22Rv1 (cell line): Measurements from ENCODE around the gene CSTF1.

Source experiments
- H3K27ac ChIP-seq: fragments of 450-650 bp; 2 replicates; pipeline ENCODE4 v1.5.1; 2017
- CTCF ChIP-seq: fragments of 450-650 bp; IDR thresholded peaks from 2 replicates; pipeline ENCODE4 v1.5.1; 2017; ENCODE audit warnings: mild to moderate bottlenecking
- ZFX ChIP-seq: fragments of 450-650 bp; IDR thresholded peaks from 2 replicates; pipeline ENCODE4 v1.6.1; 2017; ENCODE audit warnings: antibody characterized with exemption, borderline replicate concordance

CSTF1 gene

GRCh38 chr20:56422824-56423189 is 30.4 kb downstream of the CSTF1 start:
- TF ChIP-seq CTCF (no peak), ZFX (no peak)
- H3K27ac ChIP-seq: no peak overlapping the region

DNA sequence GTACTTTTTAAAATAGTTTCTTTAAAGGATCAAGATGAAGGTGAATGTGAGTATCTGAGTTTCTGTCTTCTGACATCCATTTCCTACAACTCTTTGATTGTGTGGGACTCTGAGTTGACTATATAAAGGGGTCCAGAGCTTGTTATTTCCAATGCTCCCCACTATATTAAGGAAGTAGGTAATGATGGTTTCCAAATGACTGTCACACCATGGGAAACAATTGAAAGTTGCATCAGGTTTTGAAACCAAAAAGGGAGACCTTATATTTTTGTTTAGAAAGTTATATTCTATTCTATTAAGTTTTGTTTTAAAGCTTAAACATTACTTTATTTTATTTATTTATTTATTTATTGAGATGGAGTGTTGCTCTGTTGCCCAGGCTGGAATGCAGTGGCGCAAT is 30.8 kb downstream of the CSTF1 start:
- H3K27ac ChIP-seq: no peak overlapping the region
- TF ChIP-seq CTCF (no peak), ZFX (no peak)

GRCh38 chr20:56423886-56424285 is 31.4 kb downstream of the CSTF1 start:
- no peak for TF ChIP-seq ZFX
- TF ChIP-seq CTCF: no peak
- H3K27ac ChIP-seq: no peak overlapping the region

DNA sequence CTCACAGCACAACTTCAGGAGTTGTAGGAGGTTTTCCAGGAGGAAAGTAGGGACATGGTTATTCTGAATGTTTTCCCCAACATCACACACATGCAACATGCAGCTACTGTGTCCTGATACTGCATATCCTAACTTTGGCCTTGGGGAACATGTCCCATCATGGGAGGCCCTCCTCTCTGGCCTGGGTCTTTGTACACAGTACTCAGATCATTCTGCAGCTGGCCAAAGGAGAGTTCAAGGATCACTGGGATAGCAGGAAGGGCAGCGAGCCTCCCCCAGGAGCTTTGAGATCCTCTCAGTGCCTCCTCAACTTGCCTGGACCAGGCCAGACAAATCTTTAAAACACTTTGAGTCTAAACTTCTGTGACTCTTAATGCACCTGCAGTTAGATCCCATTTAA is 32.5 kb downstream of the CSTF1 start:
- no peak overlapping the region for H3K27ac ChIP-seq
- TF ChIP-seq CTCF (no peak), ZFX (no peak)

GRCh38 chr20:56426026-56426425 is 33.6 kb downstream of the CSTF1 start:
- no peak for TF ChIP-seq CTCF
- no peak for TF ChIP-seq ZFX
- no peak overlapping the region for H3K27ac ChIP-seq

- no peak overlapping the region for H3K27ac ChIP-seq
- TF ChIP-seq CTCF (no peak), ZFX (no peak)
Observed at GRCh38 chr20:56426926-56427325, 34.5 kb downstream of the CSTF1 start.

DNA sequence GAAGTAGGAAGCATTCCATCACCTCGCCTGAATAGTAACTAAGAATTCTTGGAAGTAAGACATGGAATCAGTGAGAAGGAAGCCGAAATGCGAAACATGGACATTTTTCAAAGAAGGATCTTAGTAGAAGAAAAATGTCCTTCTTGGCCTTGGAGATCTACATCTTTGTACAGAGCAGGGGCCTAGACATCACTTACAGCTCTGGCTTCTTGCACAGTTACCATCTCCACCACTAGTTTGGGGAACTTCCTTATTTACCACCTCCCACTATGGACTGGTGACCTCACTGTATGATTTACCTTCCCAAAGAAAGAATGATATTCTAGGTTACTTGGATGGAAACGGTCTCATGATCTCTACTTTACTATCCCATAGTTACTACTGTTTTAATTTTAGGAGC is 35.4 kb downstream of the CSTF1 start:
- H3K27ac ChIP-seq: no peak overlapping the region
- TF ChIP-seq CTCF (no peak), ZFX (no peak)
